Kidney epithelial cell (primary cell): ENCODE measurements around the gene TOLLIP. TPM values are rescaled to one million over a fixed set of nuclear protein-coding genes. Genes with fewer than 3 reads are reported as not detected.

Source experiments
- DNase-seq: peaks from one replicate; pipeline ENCODE4 v3.0.0-alpha.2; 2010; ENCODE audit warnings: low read depth
- H3K27me3 ChIP-seq: 2 replicates; pipeline ENCODE4 v1.6.0; 2011; ENCODE audit warnings: low read length; ENCODE audit not compliant: control insufficient read depth, insufficient read depth
- H3K36me3 ChIP-seq: 2 replicates; pipeline ENCODE4 v1.5.1; 2011; ENCODE audit warnings: low read length; ENCODE audit not compliant: control insufficient read depth, insufficient read depth
- H3K4me3 ChIP-seq: 2 replicates; pipeline ENCODE4 v1.5.1; 2011; ENCODE audit warnings: low read depth, mild to moderate bottlenecking, control low read depth, low read length
- CTCF ChIP-seq: IDR thresholded peaks from 2 replicates; pipeline ENCODE4 v1.5.1; 2011; ENCODE audit warnings: mild to moderate bottlenecking, moderate library complexity, low read length, control low read depth, inconsistent platforms; ENCODE audit not compliant: insufficient read depth, poor library complexity, severe bottlenecking
- total RNA-seq: library from RNA; depleted of rRNA; stranded (reverse); fragments of >200 nt; gene quantifications from 2 replicates; pipeline ENCODE4 v1.2.3, GENCODE V29; 2015

TOLLIP gene
- total RNA-seq, 1 donor from 2014 or later = 55.3 TPM

- TF ChIP-seq CTCF = no peak
- DNase-seq = no peak
- Histone ChIP-seq H3K36me3 (no peaks in the 10 kb centered on the region), H3K4me3 (no peak overlapping the region), H3K27me3 (no peaks in the 10 kb centered on the region)
Measured at GRCh38 chr11:1259076-1259461, 50.4 kb downstream of the TOLLIP start.

GRCh38 chr11:1258401-1259075 lies 50.9 kb downstream of the TOLLIP start:
- H3K27me3 ChIP-seq = no peaks in the 10 kb centered on the region
- H3K36me3 ChIP-seq = no peaks in the 10 kb centered on the region
- H3K4me3 ChIP-seq = no peak overlapping the region
- no peak for DNase-seq
- no peak for TF ChIP-seq CTCF

- TF ChIP-seq CTCF = no peak
- Histone ChIP-seq H3K36me3 (no peaks in the 10 kb centered on the region), H3K4me3 (no peak overlapping the region), H3K27me3 (no peaks in the 10 kb centered on the region)
- DNase-seq = no peak
Measured at GRCh38 chr11:1257916-1258315, 51.5 kb downstream of the TOLLIP start.

- no peaks in the 10 kb centered on the region for H3K36me3 ChIP-seq
- no peak overlapping the region for H3K4me3 ChIP-seq
- no peaks in the 10 kb centered on the region for H3K27me3 ChIP-seq
- DNase-seq = no peak
- no peak for TF ChIP-seq CTCF
Measured at GRCh38 chr11:1257366-1257765, 52.1 kb downstream of the TOLLIP start.

- H3K27me3 ChIP-seq = no peaks in the 10 kb centered on the region
- DNase-seq = no peak
- H3K4me3 ChIP-seq = no peak overlapping the region
- no peaks in the 10 kb centered on the region for H3K36me3 ChIP-seq
- TF ChIP-seq CTCF = no peak
Measured at GRCh38 chr11:1256257-1257045, 53.0 kb downstream of the TOLLIP start.
